Tibial artery (tissue), 4 donors: ENCODE results near the gene HPSE2.

ENCODE experiments used
- DNase-seq, 2 donors: peaks; one replicate each; pipeline ENCODE4 v3.0.0-alpha.2; 2019
- H3K27ac ChIP-seq, 2 donors: fragments of 200-600 bp; sonication (generic) in 1 of 2; 1 replicate in 1 of 2; 2 replicates in 1 of 2; pipeline ENCODE4 v1.5.1; 2018 to 2019; ENCODE audit warnings: mild to moderate bottlenecking in 1 of 2
- H3K27me3 ChIP-seq, 2 donors: fragments of 200-600 bp; sonication (generic) in 1 of 2; one replicate each; pipeline versions ENCODE4 v1.5.1 to v1.6.0; 2016 to 2019
- H3K36me3 ChIP-seq, 3 donors: fragments of 200-600 bp; sonication (generic) in 2 of 3; one replicate each; pipeline ENCODE4 v1.5.1; 2016 to 2019; ENCODE audit warnings: mild to moderate bottlenecking in 2 of 3
- H3K4me1 ChIP-seq, 4 donors: fragments of 200-600 bp; sonication (generic) in 2 of 4; 1 replicate in 3 of 4; 2 replicates in 1 of 4; pipeline ENCODE4 v1.5.1; 2016 to 2019
- H3K4me3 ChIP-seq, 2 donors: fragments of 200-600 bp; sonication (generic) in 1 of 2; 1 replicate in 1 of 2; 2 replicates in 1 of 2; pipeline ENCODE4 v1.5.1; 2018 to 2019; ENCODE audit warnings: mild to moderate bottlenecking in 2 of 2
- H3K9me3 ChIP-seq, 3 donors: fragments of 200-600 bp; sonication (generic) in 1 of 3; one replicate each; pipeline ENCODE4 v1.5.1; 2016 to 2019
- CTCF ChIP-seq, 2 experiments: fragments of 200-600 bp in 1 of 2; fragments of 450-650 bp in 1 of 2; IDR thresholded peaks; one replicate each; pipeline ENCODE4 v1.5.1; 2017 to 2019; ENCODE audit warnings: antibody characterized with exemption in 2 of 2, mild to moderate bottlenecking in 1 of 2, moderate library complexity in 1 of 2
- intact Hi-C: fragments of 100-400 bp; cut with DNase I; formaldehyde crosslinking; loops from one replicate; pipeline ENCODE4 v1.15.0; 2023; ENCODE audit warnings: low total_unique reads

The HPSE2 gene

GRCh38 chr10:98411166-98411565 lies 824.5 kb downstream of the HPSE2 start:
- Histone ChIP-seq H3K4me1 (peaks cover 0 to 38% (median 16%) of the 10 kb centered on the region in 4 donors), H3K4me3 (no peak overlapping the region), H3K36me3 (peaks cover 0 to 21% (median 4%) of the 10 kb centered on the region in 3 donors), H3K9me3 (no peaks in the 10 kb centered on the region), H3K27ac (no peak overlapping the region), H3K27me3 (no peaks in the 10 kb centered on the region)
- intact Hi-C loops = loop anchor here (10.0 kb wide), 1 partner anchor 146 kb away; the partner anchor contains the start of gene LOXL4
- DNase-seq = no peak
- no peak for TF ChIP-seq CTCF (IDR thresholded peaks at IDR 0.05)

- DNase-seq = no peak
- no peak for TF ChIP-seq CTCF (IDR thresholded peaks at IDR 0.05)
- Histone ChIP-seq H3K27me3 (no peaks in the 10 kb centered on the region), H3K4me3 (no peak overlapping the region), H3K4me1 (peaks cover 0 to 35% (median 16%) of the 10 kb centered on the region in 4 donors), H3K9me3 (no peaks in the 10 kb centered on the region), H3K36me3 (peaks cover 0 to 19% (median 6%) of the 10 kb centered on the region in 3 donors), H3K27ac (no peak overlapping the region)
- intact Hi-C loops = loop anchor here (10.0 kb wide), 1 partner anchor 146 kb away; the partner anchor contains the start of gene LOXL4
Measured at GRCh38 chr10:98410759-98411158, 824.9 kb downstream of the HPSE2 start.

GRCh38 chr10:98410135-98410743 lies 825.4 kb downstream of the HPSE2 start:
- H3K27me3 ChIP-seq = no peaks in the 10 kb centered on the region
- no peaks in the 10 kb centered on the region for H3K9me3 ChIP-seq
- peaks cover 0 to 30% (median 11%) of the 10 kb centered on the region in 4 donors for H3K4me1 ChIP-seq
- H3K36me3 ChIP-seq = peaks cover 0 to 24% (median 10%) of the 10 kb centered on the region in 3 donors
- no peak for TF ChIP-seq CTCF (IDR thresholded peaks at IDR 0.05)
- H3K27ac ChIP-seq = no peak overlapping the region
- DNase-seq = no peak
- no peak overlapping the region for H3K4me3 ChIP-seq
- intact Hi-C loops = loop anchor here (10.0 kb wide), 1 partner anchor 145 kb away; the partner anchor contains the start of gene LOXL4

- peaks cover 0 to 16% (median under 1%) of the 10 kb centered on the region in 4 donors for H3K4me1 ChIP-seq
- H3K9me3 ChIP-seq = no peaks in the 10 kb centered on the region
- H3K27me3 ChIP-seq = no peaks in the 10 kb centered on the region
- intact Hi-C loops = no loop called here
- no peak for TF ChIP-seq CTCF (IDR thresholded peaks at IDR 0.05)
- DNase-seq = no peak
- no peak overlapping the region for H3K4me3 ChIP-seq
- H3K36me3 ChIP-seq = peaks cover 0 to 29% (median 14%) of the 10 kb centered on the region in 3 donors
- H3K27ac ChIP-seq = no peak overlapping the region
Measured at GRCh38 chr10:98408799-98409198, 826.9 kb downstream of the HPSE2 start.

GRCh38 chr10:98407744-98408241 lies 827.9 kb downstream of the HPSE2 start:
- H3K27ac ChIP-seq = no peak overlapping the region
- no peaks in the 10 kb centered on the region for H3K9me3 ChIP-seq
- H3K36me3 ChIP-seq = peaks cover 0 to 39% (median 20%) of the 10 kb centered on the region in 3 donors
- DNase-seq = no peak
- H3K4me3 ChIP-seq = no peak overlapping the region
- TF ChIP-seq CTCF (IDR thresholded peaks at IDR 0.05) = no peak
- no peaks in the 10 kb centered on the region for H3K27me3 ChIP-seq
- H3K4me1 ChIP-seq = peaks cover 0 to 11% (median 0%) of the 10 kb centered on the region in 4 donors
- intact Hi-C loops = no loop called here
